ENCODE results near the gene DLG4. TPM values are rescaled to one million over a fixed set of nuclear protein-coding genes. Genes with fewer than 3 reads are reported as not detected.

Gene DLG4
- total RNA-seq, 2 donors from 2014 or later: 3.6 to 9.3 TPM

- H3K36me3 ChIP-seq (replicated peaks in 1 of 2; ENCODE audit: insufficient read depth in 1 of 2, low read depth in 2 of 2): peaks cover 0 to under 1% of the 10 kb centered on the region in 2 donors
- H3K4me1 ChIP-seq: peaks cover 39% of the 10 kb centered on the region
- peak; percentile 94 to 97 (median 96) for DNase-seq
- 3 to 5% methylated on average over 22 to 63 of the region's 64 CpGs for WGBS, 2 donors
- H3K27ac ChIP-seq: peak within 1 kb of the TSS; percentile 89 to 100 (median 97)
- no peaks in the 10 kb centered on the region for H3K27me3 ChIP-seq
- no peaks in the 10 kb centered on the region for H3K9me3 ChIP-seq
- H3K4me3 ChIP-seq: peak within 1 kb of the TSS; percentile 39 to 99
- TF ChIP-seq, protein P1, sequence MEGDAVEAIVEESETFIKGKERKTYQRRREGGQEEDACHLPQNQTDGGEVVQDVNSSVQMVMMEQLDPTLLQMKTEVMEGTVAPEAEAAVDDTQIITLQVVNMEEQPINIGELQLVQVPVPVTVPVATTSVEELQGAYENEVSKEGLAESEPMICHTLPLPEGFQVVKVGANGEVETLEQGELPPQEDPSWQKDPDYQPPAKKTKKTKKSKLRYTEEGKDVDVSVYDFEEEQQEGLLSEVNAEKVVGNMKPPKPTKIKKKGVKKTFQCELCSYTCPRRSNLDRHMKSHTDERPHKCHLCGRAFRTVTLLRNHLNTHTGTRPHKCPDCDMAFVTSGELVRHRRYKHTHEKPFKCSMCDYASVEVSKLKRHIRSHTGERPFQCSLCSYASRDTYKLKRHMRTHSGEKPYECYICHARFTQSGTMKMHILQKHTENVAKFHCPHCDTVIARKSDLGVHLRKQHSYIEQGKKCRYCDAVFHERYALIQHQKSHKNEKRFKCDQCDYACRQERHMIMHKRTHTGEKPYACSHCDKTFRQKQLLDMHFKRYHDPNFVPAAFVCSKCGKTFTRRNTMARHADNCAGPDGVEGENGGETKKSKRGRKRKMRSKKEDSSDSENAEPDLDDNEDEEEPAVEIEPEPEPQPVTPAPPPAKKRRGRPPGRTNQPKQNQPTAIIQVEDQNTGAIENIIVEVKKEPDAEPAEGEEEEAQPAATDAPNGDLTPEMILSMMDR (IDR thresholded peaks at IDR 0.05): peak in 5 of 7 experiments; percentile 12 to 51 (median 40)
- peak; percentile 97 to 99 (median 99) for TF ChIP-seq POLR2A (IDR thresholded peaks at IDR 0.05)
- intact Hi-C loops (cut with DNase I): no loop called here
- ATAC-seq: peak; percentile 83
Observed at GRCh38 chr17:7262192-7262934, 42.7 kb upstream of the DLG4 start, which contains the start of gene CLDN7. Gene CLDN7, minus strand, starts transcription at chr17:7262478. Its CDS starts 435 bp downstream, at chr17:7262043.

DNA sequence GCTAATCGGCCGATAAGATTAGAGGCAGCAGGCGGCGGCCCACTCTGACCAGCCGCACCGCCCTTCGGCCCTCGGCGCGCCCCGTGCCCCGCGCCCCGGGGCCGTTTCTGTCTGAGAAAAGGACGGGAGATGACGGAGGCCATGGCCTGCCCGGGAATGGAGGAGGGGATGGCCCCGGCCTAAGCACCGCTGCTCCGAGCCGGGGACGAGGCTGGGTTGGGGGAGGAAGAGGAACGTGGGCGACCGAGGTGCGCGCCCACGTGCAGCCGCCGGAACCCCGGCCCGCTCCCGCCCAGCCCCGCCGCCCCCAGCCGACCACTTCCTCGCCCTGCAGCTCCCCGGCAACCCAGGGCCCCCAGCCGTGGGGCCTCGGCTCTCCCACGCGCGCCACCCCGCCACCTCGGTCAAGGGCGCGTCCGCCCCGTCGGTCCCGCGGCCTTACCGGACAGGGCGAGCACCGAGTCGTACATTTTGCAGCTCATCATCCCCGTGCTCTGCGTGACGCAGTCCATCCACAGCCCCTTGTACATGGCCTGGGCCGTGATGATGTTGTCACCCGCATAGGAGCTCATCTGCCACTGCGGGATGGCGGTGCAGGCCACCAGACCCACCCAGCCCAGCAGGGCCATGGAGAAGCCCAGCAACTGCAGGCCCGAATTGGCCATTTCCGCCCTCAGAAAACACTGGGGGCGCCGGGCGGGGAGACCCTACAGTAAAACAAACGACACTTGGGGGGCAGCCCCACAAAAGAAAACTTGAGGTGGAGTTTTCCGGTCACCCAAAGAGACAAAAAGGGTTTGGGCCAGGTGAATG is 41.9 kb upstream of the DLG4 start:
- ATAC-seq (peak; percentile 22), DNase-seq (peak; percentile 38 to 49 (median 45))
- no peaks in the 10 kb centered on the region for H3K9me3 ChIP-seq
- TF ChIP-seq POLR2A (IDR thresholded peaks at IDR 0.05): no peak
- TF ChIP-seq, protein P1 (IDR thresholded peaks at IDR 0.05): no peak
- 3% methylated on average over 5 to 65 of the region's 71 CpGs for WGBS, 2 donors
- H3K4me3 ChIP-seq: peak overlapping the region; percentile 39 to 99
- intact Hi-C loops (cut with DNase I): no loop called here
- H3K4me1 ChIP-seq: peaks cover 39% of the 10 kb centered on the region
- no peaks in the 10 kb centered on the region for H3K27me3 ChIP-seq
- H3K36me3 ChIP-seq (replicated peaks in 1 of 2; ENCODE audit: insufficient read depth in 1 of 2, low read depth in 2 of 2): peaks cover 0 to 1% of the 10 kb centered on the region in 2 donors
- peak overlapping the region; percentile 89 to 100 (median 97) for H3K27ac ChIP-seq

GRCh38 chr17:7260651-7261378 is 41.2 kb upstream of the DLG4 start:
- H3K27ac ChIP-seq: peak overlapping the region; percentile 89 to 100 (median 97)
- peak; percentile 64 for ATAC-seq
- H3K4me3 ChIP-seq: peak overlapping the region; percentile 39 to 99
- 1 to 15% methylated on average over 8 to 54 of the region's 54 CpGs for WGBS, 2 donors
- H3K4me1 ChIP-seq: peaks cover 39% of the 10 kb centered on the region
- no peaks in the 10 kb centered on the region for H3K27me3 ChIP-seq
- DNase-seq: peak; percentile 86 to 90 (median 88)
- peaks cover 0 to 4% of the 10 kb centered on the region in 2 donors for H3K36me3 ChIP-seq (replicated peaks in 1 of 2; ENCODE audit: insufficient read depth in 1 of 2, low read depth in 2 of 2)
- TF ChIP-seq POLR2A (IDR thresholded peaks at IDR 0.05): peak; percentile 75 to 89 (median 83)
- TF ChIP-seq, protein P1 (IDR thresholded peaks at IDR 0.05): no peak
- no peaks in the 10 kb centered on the region for H3K9me3 ChIP-seq
- intact Hi-C loops (cut with DNase I): no loop called here

DNA sequence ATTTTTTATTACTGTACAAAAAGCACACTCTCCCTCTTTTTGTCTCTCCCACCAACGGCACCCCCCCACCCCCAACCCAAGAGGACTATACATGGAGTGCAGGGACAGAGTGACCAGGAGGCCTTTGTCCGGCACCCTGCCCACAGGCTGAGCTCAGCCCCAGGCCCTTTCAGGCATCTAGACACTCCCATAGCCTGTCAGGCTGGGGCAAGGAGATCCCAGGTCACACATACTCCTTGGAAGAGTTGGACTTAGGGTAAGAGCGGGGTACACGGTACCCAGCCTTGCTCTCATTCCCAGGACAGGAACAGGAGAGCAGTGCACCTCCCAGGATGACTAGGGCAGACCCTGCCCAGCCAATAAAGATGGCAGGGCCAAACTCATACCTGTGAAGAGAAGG is 40.5 kb upstream of the DLG4 start:
- Histone ChIP-seq H3K27me3 (no peaks in the 10 kb centered on the region), H3K27ac (peak overlapping the region; percentile 89 to 100 (median 97))

More for the DNA sequence above, 40.5 kb upstream of the DLG4 start:
- peaks cover 39% of the 10 kb centered on the region for H3K4me1 ChIP-seq
- peaks cover 0 to 4% of the 10 kb centered on the region in 2 donors for H3K36me3 ChIP-seq (replicated peaks in 1 of 2; ENCODE audit: insufficient read depth in 1 of 2, low read depth in 2 of 2)
- no peaks in the 10 kb centered on the region for H3K9me3 ChIP-seq
- intact Hi-C loops (cut with DNase I): no loop called here
- WGBS, 2 donors: 33 to 64% methylated on average over 3 to 4 of the region's 4 CpGs
- TF ChIP-seq POLR2A (IDR thresholded peaks at IDR 0.05): no peak
- TF ChIP-seq, protein P1 (IDR thresholded peaks at IDR 0.05): no peak
- peak overlapping the region in 1 of 2 donors; percentile 39 for H3K4me3 ChIP-seq
- no peak for ATAC-seq
- no peak for DNase-seq

Data from body of pancreas (tissue), 4 donors.